HTR-8/SVneo (cell line): ENCODE data around the gene XPR1.
"Not testable (repeated sequence)": the region's sequence is repeated elsewhere in the genome, so short reads cannot be mapped to it uniquely, and the experiment has no call there.

Experiments used
- DNase-seq: peaks from one replicate; pipeline ENCODE4 v3.0.0; 2011; ENCODE audit warnings: low spot score, mixed read lengths; ENCODE audit not compliant: insufficient read length
- FAIRE-seq: peaks from 2 replicates; lab custom pipeline; 2011; peaks lifted over from hg19 to GRCh38; lab: Jason Lieb, UNC

XPR1 gene

GRCh38 chr1:180814258-180814657 is 182.4 kb downstream of the XPR1 start:
- FAIRE-seq (no peak), DNase-seq (no peak)

GRCh38 chr1:180815188-180815587 is 183.4 kb downstream of the XPR1 start:
- FAIRE-seq (no peak), DNase-seq (no peak)

- no peak for FAIRE-seq
Observed at GRCh38 chr1:180816132-180816531, 184.3 kb downstream of the XPR1 start.

GRCh38 chr1:180821970-180822369 is 190.1 kb downstream of the XPR1 start:
- FAIRE-seq = no peak
- no peak for DNase-seq

More at GRCh38 chr1:180816132-180816531, 184.3 kb downstream of the XPR1 start:
- no peak for DNase-seq

- not testable (repeated sequence) for FAIRE-seq, DNase-seq
Observed at GRCh38 chr1:180831507-180831906, 199.7 kb downstream of the XPR1 start.

- not testable (repeated sequence) for FAIRE-seq, DNase-seq
Observed at GRCh38 chr1:180833180-180833579, 201.4 kb downstream of the XPR1 start.

GRCh38 chr1:180836449-180836848 is 204.6 kb downstream of the XPR1 start:
- FAIRE-seq = no peak
- DNase-seq = no peak

GRCh38 chr1:180837020-180837419 is 205.2 kb downstream of the XPR1 start:
- FAIRE-seq = no peak
- DNase-seq = no peak

GRCh38 chr1:180838535-180838934 is 206.7 kb downstream of the XPR1 start:
- DNase-seq (no peak), FAIRE-seq (no peak)

- FAIRE-seq = no peak
- no peak for DNase-seq
Observed at GRCh38 chr1:180839547-180839946, 207.7 kb downstream of the XPR1 start.

GRCh38 chr1:180841415-180841814 is 209.6 kb downstream of the XPR1 start:
- FAIRE-seq (no peak), DNase-seq (no peak)

- FAIRE-seq (no peak), DNase-seq (no peak)
Observed at GRCh38 chr1:180842052-180842451, 210.2 kb downstream of the XPR1 start.

GRCh38 chr1:180842491-180843275 is 210.9 kb downstream of the XPR1 start:
- no peak for FAIRE-seq
- DNase-seq = no peak

GRCh38 chr1:180845352-180845751 is 213.5 kb downstream of the XPR1 start:
- FAIRE-seq = no peak

GRCh38 chr1:180848191-180848590 is 216.4 kb downstream of the XPR1 start:
- FAIRE-seq = no peak

More at GRCh38 chr1:180845352-180845751, 213.5 kb downstream of the XPR1 start:
- no peak for DNase-seq

GRCh38 chr1:180849031-180849775 is 217.4 kb downstream of the XPR1 start:
- DNase-seq = no peak
- no peak for FAIRE-seq

More at GRCh38 chr1:180848191-180848590, 216.4 kb downstream of the XPR1 start:
- no peak for DNase-seq

- no peak for DNase-seq
- no peak for FAIRE-seq
Observed at GRCh38 chr1:180851995-180852887, 220.4 kb downstream of the XPR1 start.

GRCh38 chr1:180854001-180854400 is 222.2 kb downstream of the XPR1 start:
- no peak for FAIRE-seq
- DNase-seq = no peak

- no peak for DNase-seq
- no peak for FAIRE-seq
Observed at GRCh38 chr1:180854456-180854855, 222.6 kb downstream of the XPR1 start.
